Adrenal gland (tissue), 5 donors: ENCODE results near the gene DPYD.

Experiments used
- POLR2A ChIP-seq, 2 donors: fragments of 450-650 bp; IDR thresholded peaks; one replicate each; pipeline ENCODE4 v1.6.1; 2017; ENCODE audit warnings: antibody characterized with exemption in 2 of 2, mild to moderate bottlenecking in 2 of 2, moderate library complexity in 1 of 2
- TF ChIP-seq, protein P1 (sequence below), 6 experiments: fragments of 450-650 bp in 4 of 6; fragments of 200-600 bp in 2 of 6; sonication (generic) in 1 of 6; IDR thresholded peaks; 1 replicate in 5 of 6; 2 replicates in 1 of 6; pipeline versions ENCODE4 v1.5.1 to v1.8.0; 2016 to 2021; ENCODE audit warnings: antibody characterized with exemption in 6 of 6, mild to moderate bottlenecking in 2 of 6, moderate library complexity in 1 of 6
- donor health status: DM: no; HTN: no; CAD: no.

GRCh38 chr1:97457446-97458089, 463.3 kb downstream of the DPYD start:
- TF ChIP-seq, protein P1, sequence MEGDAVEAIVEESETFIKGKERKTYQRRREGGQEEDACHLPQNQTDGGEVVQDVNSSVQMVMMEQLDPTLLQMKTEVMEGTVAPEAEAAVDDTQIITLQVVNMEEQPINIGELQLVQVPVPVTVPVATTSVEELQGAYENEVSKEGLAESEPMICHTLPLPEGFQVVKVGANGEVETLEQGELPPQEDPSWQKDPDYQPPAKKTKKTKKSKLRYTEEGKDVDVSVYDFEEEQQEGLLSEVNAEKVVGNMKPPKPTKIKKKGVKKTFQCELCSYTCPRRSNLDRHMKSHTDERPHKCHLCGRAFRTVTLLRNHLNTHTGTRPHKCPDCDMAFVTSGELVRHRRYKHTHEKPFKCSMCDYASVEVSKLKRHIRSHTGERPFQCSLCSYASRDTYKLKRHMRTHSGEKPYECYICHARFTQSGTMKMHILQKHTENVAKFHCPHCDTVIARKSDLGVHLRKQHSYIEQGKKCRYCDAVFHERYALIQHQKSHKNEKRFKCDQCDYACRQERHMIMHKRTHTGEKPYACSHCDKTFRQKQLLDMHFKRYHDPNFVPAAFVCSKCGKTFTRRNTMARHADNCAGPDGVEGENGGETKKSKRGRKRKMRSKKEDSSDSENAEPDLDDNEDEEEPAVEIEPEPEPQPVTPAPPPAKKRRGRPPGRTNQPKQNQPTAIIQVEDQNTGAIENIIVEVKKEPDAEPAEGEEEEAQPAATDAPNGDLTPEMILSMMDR (IDR thresholded peaks at IDR 0.05), result no peak
- no peak for TF ChIP-seq POLR2A (IDR thresholded peaks at IDR 0.05)
